ENCODE measurements around the gene MAP3K13.

- TF ChIP-seq CTCF (optimal IDR thresholded peaks at IDR 0.05 in 1 of 3, IDR thresholded peaks at IDR 0.05 in 1 of 3, conservative IDR thresholded peaks at IDR 0.05 in 1 of 3; ENCODE audit: extremely low read depth in 1 of 3, insufficient read depth in 2 of 3, low read length in 3 of 3) (no peak), EZH2 (IDR thresholded peaks at IDR 0.05; ENCODE audit: low read length) (no peak)
Measured at GRCh38 chr3:185342459-185343174, 20.3 kb upstream of the MAP3K13 start.
